HG02759 (cell line): Measurements from ENCODE around the gene PITPNM1.
"Not testable (repeated sequence)": the region's sequence is repeated elsewhere in the genome, so short reads cannot be mapped to it uniquely, and the experiment has no call there.

Source experiments
- ATAC-seq: cut with Tn5 transposase; IDR thresholded peaks from one replicate; pipeline ENCODE4 v1.9.1; 2021; ENCODE audit warnings: mild to moderate bottlenecking, moderate library complexity; ENCODE audit not compliant: unreplicated experiment

The PITPNM1 gene

DNA sequence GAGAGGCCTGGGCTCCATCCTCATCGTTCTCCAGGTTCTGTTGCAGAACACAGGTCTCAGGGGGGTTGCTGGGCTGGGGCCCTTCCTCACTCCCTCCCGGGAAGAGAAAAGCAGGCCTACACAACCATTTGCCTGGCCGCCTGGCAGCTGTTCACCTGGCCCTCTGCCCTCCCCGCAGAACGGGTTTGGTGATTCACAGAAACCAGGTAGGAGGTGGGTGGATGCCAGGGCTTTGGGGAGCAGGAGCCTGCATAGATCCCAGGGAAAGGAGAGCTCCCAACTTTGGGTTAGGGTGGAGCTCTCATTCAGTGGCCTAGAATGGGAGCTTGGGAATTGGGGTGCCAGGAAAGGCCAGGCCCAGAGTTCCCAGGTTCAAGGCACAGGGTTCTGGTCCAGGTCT, 37.1 kb downstream of the PITPNM1 start:
- ATAC-seq: no peak

DNA sequence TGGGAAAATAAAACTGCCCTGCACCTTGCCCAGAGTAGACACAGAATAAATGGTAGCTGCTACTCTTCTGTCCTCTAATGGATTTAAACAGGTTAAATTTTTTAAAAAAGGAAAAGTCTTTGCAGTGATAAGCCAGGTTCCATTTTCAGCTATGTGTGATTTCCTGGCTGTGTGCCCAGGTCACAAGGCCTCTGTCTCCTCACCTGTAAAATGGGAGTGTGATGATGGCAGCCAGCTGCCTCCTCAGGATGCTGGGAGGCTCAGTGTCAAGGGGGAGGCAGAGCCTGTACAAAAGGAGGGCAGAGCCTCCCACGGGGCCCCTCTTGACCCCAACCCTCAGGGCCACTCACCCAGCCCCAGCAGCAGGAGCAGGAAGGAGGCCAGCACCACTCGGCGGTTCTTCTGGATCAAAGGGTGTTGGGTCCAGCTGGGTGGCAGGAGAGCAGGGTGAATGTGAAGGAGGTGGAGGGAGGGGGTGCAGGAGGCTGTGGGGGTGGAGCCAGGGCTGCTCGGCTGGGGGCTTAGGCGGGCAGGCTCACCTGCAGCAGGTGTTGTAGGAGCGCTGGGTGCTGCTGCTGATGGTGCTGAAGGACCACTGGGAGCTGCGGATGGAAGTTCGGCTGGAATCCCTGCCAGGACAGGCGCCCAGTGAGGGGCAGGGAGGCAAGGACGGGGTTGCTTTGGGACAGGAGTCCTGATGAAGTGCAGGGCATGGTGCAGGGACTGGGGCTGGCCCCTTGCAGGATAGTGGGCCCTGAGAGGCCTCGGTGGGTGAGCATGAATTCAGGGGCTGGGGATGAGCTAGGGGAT, 38.0 kb downstream of the PITPNM1 start:
- no peak for ATAC-seq

DNA sequence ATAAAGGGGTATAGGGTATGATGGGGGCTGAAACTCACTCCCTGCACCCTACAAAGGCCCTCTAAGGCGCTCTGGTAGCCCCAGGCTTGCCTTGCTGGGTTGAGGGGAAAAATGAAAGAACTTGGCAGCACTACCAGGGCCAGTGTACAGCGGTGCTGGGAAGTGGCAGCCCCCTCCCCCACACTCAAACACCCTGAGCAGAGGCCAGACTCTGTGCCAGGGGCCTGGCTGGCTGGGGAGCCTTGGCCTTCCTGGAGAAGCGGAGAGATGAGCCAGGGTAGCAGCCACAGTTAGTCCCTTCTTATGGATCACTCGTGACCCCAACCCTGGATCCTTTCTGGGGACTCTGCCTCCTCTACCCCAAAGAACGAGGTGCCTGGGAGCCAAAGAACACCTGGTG, 38.8 kb downstream of the PITPNM1 start:
- ATAC-seq: no peak

DNA sequence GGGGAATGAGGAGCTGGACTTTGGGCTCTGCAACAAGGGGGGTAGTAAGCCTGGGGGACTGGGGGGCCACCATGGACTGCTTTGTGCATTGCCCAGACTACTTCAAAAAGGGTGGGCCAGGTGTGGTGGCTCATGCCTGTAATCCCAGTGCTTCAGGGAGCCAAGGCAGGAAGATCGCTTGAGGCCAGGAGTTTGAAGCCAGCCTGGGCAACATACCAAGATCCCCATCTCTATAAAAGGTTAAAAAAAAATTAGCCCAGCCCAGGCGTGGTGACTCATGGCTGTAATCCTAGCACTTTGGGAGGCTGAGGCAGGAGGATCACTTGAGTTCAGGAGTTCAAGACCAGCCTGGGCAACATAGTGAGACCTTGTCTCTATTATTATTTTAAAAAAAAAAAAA, 39.6 kb downstream of the PITPNM1 start:
- ATAC-seq: not testable (repeated sequence)

DNA sequence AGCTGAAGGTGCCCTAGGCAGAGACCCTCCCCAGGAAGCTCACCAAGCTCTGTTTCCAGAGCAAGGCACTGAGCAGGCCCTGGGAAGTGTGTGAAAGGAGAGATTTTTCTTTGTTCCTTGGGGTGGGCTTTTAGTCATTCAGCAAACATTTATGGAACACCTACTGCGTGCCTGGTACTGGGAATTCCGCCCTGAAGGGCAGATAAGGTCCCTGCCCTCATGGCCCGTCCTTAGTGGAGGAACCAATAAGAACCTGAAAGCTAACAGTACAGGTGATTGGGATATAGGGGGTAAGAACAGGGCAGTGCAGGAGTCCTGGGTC, 40.0 kb downstream of the PITPNM1 start:
- ATAC-seq: no peak

DNA sequence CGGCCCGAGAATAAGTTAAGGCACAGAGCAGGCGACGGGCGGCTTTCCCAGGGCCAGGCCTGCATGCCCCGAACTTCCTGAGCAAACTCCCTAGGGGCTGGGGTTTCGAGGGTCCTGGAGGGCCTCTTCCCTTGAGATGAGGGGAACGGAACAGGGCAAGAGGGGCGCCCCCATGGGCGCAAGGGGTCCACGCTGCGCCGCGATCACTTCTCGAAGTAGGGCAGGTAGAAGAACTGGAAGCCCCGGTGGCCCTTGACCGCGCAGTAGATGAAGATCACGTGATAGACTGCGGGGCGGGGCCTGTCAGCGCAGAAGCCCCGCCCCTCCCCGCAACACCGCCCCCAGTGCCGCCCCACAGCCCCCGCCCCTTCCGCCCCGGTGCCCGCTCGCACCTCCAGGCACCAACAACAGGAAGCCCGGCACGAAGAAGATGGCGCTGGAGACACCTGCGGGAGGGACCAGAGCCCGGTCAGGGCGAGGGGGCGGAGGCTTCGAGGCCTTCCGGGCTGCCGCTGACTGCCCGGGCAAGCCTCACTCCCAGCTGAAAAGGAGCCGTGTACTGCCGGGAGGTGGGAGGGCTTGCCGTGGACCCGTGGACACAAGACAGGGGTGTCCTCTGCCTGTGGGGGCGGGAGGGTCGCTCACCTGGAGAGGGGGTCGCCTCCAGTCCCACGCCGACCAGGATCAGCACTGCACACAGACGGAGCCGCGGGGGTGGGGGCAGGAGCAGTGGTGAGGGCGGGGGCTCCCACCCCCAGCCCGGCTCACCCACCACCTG, 40.6 kb downstream of the PITPNM1 start:
- peak; percentile 52 for ATAC-seq

DNA sequence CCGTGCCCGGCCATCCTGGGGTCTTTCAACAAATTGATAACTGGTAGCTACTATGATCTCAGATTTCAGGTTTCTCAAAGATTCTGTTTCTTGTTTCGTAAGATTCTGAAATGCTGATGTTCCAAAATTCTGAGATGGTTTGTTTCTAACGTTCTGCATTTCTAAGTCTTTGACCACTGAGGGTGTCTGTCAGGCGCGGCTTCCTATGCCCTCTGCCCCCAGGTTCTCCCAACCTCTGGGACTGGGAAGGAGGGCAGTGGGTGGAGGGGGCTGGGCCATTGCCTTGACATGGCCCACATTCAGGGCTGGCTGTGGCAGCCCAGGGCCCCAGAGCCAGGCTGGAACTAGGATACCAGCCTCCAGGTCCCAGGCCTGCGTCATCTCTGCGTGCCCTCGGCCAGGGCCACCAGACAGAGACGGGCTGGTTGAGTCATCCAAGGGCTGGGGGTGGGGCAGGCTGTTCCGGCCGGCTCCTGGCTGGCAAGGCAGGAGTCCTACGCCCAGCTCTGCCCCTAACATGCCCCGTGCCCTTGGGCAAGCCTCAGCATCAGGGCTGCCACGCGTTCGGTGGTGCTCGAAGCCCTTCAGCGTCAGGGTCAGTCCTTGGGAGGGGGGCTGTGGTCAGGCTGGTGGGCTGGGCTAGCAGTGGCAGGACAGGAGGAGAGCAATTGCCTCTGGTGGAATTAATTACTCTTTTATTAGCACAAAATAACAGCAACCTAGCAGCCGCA, 41.3 kb downstream of the PITPNM1 start:
- ATAC-seq: no peak

DNA sequence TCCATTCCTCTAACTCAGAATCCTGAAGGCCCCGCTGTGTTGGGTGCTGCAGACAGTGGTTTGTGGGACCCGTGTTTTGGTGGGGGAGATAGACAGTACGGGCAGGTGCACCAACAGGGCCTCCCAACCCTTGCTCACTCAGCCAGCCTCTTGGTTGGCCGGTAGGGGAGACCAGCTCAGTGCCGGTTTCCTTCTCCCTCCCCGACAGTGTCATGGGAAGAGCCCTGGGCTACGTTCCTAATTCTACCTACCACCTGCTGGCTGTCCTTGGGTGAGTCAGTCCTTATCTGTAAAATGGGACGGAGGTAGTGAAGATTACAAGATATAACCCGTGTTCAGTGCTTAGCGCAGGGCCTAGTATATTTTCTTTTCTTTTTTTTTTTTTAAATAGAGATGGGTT, 42.0 kb downstream of the PITPNM1 start:
- ATAC-seq: no peak

DNA sequence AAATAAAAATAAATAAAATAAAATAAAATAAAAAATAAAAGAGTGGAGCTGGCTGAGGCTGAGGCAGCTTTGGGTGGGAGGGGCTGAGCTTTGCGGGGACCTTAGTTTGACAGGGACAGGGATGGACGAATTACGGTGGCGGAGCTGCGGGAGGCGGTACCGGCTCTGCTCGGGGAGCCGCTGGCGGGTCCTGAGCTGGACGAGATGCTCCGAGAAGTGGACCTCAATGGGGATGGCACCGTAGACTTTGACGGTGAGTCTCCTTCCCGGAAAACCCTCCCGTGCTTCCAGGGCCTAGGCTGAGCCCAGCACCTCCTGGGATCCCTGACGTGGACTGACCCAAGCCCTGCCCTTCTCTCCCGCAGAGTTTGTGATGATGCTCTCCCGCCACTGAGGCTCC, 46.9 kb downstream of the PITPNM1 start:
- no peak for ATAC-seq

DNA sequence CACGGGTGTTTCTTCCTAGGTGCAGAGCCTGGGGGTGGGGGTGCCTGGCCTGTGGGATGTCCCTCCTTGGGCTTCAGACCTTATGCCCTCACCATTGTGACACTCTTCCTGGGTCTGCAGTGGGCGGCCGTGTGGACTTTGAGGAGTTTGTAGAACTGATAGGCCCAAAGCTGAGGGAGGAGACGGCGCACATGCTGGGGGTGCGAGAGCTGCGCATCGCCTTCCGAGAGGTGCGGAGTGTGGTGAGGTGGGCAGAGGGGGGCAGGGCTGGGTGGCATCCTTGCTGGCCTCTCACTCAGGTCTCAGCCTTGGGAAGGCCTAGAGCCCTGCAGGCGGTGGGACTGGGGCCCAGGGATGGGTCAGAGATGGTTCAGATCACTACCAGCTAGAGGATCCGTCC, 47.7 kb downstream of the PITPNM1 start:
- no peak for ATAC-seq

DNA sequence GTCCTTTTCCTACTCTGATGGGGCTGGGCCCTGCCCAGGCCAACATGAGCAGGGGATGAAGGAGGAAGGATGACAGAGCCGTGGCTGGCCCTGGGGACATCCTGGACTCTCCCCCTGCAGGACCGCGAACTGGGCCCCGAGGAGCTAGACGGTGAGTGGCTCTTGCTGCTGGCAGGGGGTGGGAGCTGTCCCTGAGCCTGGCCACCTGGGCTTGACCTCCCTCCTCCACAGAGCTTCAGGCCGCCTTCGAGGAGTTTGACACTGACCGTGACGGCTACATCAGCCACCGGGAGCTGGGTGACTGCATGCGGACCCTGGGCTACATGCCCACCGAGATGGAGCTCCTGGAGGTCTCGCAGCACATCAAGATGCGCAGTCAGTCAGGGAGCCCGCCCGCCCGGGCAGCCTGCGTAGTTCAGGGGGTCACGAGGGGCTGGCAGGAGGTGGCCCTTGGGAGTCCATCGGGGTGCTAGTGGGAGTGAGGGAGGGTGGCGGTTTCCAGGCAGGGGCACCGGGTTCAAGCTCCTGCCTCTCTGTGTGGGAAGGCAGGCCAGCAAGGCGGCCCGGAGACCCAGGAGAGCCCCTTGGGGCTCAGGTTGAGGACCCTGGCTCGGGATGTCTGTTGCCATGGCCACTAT, 49.0 kb downstream of the PITPNM1 start:
- ATAC-seq: no peak

DNA sequence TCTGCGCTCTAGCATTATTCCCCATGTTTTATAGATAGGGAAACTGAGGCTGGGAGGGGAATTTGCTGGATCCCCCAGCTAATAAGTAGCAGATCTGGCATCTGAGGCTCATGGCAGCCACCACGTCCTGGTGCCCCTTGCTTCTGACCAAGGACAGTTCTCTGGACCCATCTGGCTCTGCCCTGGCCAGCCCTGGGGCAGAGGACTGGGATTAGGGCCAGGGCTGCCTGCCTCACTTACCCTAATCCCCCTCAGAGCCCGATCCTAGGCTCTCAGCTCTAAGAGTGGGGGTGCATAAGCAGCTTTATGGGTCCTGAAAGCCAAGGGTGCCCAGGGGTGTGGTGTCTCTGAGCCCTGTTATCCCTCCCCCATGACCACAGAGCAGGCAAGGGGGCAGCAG, 50.1 kb downstream of the PITPNM1 start, which contains the start of gene CABP4:
Gene CABP4 (plus strand): TSS at position 301 of the 400 bp plus-strand sequence. CDS start 70 bp downstream, at position 371.
- no peak for ATAC-seq

DNA sequence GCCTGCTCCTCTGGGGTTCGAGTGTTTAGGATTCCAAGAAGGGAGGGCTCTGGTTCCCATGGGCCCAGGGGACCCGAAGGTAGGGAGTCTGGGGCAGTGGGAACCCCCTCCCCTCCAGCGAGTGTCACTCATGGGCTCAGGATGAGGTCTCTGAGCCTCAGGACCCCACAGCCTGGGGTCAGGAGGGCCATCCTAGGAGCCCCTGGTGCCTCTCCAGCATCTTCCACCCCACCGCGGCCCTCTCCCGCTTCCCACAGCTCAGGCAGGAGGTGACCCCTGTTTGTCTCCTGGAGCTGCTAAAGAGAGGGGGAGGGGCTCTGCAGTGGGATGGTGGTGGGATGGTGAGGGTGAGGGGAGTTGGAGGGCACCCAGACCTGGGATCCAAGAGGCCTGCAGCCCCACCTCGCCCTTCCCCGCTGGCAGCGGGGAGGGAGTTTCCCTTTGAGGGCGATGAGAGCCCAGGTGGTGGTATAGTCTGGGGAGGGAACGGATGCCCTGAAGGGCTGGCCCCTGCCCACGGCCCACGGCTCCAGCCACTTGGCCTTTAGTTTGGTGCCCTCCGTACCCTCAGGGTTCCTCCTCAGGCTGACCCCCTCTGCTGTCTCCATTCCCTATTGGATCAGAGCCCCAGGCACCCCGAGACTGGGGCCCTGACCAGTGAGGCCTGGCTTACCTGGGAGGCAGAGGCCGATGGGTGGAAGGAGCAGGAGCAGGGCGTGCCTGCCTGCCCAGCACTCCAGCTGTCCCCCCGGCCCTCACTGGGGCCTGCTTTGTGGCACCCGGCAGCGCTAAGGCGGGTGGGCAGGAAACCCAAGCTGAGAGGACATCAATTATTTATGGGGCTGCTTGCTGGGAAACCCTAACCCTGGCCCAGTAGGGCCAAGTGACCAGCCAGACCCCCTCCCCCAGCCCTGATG, 51.1 kb downstream of the PITPNM1 start:
- no peak for ATAC-seq

DNA sequence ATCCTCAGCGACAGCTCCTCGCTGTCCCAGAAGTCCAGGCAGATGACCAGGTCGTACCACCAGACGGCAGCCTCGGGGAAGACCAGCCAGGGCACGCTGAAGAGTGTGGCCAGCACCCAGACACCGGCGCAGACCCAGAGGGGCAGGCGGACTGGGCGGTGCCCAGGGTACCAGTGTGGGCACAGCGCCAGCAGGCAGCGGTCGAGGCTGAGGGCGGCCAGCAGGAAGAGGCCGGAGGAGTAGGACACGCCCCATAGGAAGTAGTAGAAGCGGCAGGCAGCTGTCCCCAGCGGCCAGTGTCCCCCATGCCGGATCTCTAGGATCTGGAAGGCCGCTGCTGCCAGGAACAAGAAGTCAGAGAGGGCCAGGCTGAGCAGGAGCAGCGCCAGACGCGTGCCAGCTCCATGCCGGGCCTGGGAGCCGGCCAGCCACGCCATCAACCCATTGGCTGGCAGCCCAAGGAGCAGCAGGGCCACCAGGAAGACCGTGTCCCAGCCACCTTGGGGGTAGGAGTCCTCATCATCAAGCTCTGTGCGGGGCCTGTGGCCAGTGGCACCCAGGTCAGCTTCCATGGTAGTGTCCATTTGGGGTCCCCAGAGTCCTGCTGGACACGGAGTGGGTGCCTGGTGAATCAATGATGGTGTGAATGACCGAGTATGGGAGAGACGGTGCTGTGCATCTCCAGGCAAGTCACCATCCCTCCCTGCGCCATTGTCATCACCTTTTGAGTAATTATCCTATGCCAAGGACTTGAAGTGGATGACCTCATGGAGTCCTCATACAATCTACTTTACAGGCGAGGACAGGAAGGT, 52.8 kb downstream of the PITPNM1 start, which contains the start of gene GPR152:
Gene GPR152 (minus strand): TSS at position 589 of the 812 bp plus-strand sequence. CDS start 5 bp downstream, at position 584.
- ATAC-seq: no peak

DNA sequence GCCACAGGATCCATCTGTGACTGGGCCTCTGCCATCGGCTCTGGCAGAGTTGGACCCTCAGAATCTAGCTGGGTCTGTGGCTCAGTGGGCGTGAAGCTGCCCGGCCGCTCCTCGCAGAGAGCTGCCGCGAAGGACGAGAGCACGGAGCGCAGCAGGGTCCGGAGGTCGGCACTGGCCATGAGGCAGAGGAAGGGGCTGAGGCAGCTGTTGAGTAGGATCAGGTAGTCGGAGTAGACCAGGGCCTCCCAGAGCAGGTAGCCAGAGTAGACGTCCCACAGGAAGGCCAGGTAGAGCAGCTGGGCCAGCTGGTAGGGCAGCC, 53.5 kb downstream of the PITPNM1 start:
- ATAC-seq: no peak

DNA sequence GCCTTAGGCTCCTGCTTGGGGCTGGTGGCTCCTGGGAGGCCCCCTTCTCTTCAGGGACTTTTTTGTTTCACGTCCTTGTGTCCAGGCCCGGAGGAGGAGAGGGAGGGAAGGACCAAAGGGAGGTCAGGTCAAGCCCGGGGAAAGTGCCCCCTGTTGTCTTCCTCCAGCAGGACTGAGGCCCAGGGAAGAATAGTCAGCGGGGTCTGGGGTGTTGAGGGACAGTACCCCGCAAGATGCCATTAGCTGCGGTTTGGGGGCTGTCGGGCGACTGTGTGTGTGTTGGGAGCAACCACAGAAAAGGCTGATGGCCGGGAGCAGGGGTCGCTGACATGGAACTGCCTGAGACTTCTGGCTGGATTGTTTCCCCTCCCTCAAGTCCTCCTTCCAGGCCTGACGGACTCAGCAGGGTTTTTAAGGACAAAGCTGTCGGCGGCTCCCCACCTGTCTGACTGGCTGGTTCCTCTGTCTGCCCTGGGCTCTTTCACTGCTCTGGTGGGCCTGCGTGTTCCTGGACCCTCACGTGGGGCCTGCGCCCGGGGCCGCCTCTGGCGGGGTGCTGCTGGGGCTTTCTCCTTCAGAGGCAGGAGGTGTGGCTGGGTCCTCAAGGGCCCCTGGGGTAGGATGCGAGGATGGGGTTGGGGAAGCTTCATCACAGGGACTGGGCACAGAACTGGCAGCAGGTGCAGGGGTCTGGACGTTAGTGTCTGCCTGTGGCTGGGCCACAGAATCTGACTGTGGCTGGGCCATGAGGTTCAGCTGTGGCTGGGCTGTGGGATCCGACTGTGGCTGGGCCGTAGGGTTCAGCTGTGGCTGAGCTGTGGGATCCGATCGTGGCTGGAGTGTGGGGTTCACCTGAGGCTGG, 54.1 kb downstream of the PITPNM1 start:
- no peak for ATAC-seq

DNA sequence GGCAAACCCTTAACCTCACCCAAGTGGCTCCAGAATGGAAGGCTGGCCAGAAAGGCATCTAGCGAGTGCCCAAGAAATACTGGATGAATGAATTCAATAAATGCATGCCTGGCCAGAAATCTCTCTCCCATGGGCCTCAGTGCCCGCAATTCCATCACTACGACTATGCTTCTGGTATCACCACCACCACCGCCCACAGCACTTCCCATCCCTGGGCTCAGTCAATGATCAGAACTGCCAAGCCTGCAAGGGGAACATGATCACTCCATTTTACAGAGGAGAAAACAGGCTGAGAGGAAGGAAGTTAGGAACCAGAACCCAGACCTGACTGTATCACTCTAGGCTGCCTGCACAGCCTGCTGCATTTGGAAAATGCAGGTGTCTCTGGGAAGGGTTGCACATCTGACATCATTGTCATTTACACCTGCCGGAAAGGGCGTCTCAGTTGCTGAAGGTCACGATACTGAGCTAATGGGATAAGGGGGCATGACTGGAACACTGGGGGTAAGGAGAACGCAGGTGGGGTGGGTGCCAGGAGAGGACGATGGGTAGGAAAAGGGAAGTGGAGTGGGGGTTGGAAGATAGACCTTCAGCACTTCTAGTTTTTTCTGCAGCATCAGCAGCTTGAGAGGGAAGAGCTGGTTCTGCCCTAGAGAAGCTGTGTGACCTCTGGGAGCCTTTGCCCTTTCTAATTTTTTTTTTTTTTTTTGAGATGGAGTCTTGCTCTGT, 55.9 kb downstream of the PITPNM1 start:
- no peak for ATAC-seq

DNA sequence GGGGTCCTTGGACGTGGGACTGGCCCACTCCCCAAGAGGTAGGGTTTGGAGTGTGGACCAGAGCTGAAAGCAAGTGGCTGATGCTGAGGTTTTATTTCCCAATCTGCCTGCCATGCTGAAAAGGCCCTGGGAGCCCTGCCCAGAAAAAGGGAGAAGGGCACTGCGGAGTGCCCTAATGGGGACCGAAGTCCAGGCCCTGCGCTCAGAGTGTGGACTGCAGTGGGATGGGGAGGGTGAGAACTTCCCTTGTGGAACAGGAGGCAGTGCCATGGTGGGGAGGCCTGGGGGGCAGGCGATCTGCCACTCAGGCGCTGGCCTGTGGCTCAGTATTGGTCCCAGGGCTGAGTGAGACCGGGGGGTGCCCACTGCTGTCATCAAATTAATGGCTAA, 56.9 kb downstream of the PITPNM1 start:
- ATAC-seq: no peak
